ACHN (cell line): ENCODE measurements around the gene SEPHS2.
"Not testable (repeated sequence)": the region's sequence is repeated elsewhere in the genome, so short reads cannot be mapped to it uniquely, and the experiment has no call there.

Experiments
- DNase-seq: peaks from one replicate; pipeline ENCODE4 v3.0.0-alpha.2; 2015
- in situ Hi-C: cut with HindIII; loops from 2 replicates; pipeline ENCODE4 v1.10.0; 2017; ENCODE audit warnings: low sequenced_read_pairs, low pct_ligation_motif_present, low pct_unique_long_range_greater_than_20kb

SEPHS2 gene

DNA sequence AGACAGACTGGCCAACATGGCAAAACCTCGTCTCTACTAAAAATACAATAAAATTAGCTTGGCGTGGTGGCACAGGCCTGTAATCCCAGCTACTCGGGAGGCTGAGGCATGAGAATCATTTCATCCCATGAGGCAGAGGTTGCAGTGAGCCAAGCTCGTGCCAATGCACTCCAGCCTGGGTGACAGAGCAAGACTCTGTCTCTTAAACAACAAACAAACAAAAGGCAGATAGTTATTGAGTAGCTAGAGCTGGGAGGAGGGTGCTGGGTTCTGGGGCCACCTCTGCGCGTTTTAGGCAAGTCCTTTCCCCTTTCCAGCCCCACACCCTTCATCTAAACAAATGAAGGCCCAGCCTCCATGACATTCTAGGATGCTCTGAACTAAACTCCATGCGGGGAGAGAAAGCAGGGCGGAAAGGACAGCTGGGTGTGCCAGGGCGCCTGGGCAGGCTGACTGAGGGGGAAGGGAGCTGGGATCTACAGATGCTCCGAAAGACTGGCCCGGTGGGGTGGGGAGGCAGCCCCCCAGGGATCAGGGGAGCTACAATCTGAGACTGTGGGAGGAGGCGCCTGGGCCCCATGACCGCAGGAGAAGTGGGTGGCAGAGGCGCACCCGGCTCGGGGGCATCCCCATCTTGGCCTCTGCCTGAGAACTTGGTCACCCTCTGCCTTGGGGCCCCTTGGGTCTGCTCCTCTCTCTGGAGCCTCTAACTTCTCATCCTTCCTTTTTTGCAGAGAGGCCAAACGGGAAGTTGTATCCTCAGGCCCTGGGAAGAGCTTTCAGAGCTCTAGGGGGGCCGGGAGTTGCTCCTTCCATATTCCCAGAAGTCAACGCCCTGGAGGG lies 27.8 kb upstream of the SEPHS2 start:
- in situ Hi-C loops, result no loop called here
- DNase-seq, result no peak

DNA sequence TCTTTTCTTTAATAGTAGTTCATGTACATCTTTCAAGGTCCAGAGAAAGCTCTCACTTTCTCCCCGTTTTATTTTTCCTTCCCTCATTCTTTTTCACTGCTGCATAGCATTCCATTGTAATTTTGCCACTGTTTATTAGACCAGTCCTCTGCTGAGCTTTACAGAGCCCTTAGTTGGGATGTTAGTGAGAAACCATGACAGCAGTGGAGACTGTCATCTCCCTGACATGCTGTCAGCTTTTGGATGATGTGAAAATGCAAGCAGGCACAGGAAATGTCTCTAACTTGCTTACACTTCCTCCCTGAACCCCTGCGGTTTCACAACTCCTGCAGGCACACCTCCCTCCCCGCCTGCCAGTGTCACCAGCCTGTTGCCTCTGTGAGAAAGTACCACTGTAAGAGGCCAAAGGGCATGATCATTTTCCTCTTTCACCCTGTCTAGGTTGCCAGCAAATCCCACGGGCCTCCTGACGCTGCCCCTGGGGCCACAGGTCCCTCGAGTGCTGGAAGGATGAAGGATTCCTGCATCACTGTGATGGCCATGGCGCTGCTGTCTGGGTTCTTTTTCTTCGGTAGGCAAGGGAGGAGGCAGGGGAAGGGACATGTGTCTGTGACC lies 26.8 kb upstream of the SEPHS2 start, which contains the start of gene ITGAL:
TSS of gene ITGAL (plus strand) at position 415 of the 615 bp plus-strand sequence. CDS start at position 511, 96 bp downstream.
- in situ Hi-C loops, result no loop called here
- no peak for DNase-seq

DNA sequence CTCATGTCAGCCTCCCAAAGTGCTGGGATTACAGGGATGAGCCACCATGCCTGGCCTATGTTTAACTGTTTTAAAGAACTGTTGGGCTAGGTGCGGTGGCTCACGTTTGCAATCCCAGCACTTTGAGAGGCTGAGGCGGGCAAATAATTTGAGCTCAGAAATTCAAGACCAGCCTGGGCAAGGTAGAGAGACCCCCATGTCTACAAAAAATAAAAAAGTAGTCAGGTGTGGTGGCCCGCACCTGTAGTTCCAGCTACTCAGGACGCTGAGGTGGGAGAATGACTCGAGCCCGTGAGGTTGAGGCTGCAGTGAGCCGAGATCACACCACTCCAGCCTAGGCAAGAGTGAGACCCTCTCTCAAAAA lies 24.9 kb upstream of the SEPHS2 start:
- in situ Hi-C loops, result no loop called here

DNA sequence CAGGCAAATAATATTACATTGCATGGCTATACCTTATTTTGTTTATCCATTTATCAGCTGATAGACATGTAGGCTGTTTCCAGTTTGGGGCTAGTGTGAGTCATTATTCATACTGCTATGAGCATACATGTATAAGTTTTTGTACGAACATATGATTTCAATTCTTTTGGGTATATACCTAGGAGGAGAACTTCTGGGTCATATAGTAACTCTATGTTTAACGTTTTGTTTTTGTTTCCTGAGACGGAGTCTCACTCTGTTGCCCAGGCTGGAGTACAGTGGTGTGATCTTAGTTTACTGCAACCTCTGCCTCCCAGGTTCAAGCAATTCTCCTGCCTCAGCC lies 24.5 kb upstream of the SEPHS2 start:
- DNase-seq, result no peak
- in situ Hi-C loops, result no loop called here

More for the DNA sequence above, 24.9 kb upstream of the SEPHS2 start:
- DNase-seq, result no peak

DNA sequence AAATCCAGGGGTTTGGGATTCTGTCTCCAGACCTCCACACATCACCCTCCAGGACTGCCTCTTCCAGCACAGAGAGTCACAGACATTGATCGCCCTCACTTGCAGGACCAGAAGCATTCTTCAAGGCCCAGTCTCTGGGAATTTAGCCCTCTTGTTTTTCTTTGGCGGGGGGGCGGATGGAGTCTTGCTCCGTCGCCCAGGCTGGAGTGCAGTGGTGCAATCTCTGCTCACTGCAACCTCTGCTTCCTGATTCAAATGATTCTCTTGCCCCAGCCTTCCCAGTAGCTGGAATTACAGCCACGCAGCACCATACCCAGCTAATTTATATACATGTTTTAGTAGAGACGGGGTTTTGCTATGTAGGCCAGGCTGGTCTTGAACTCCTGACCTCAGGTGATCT lies 18.4 kb upstream of the SEPHS2 start:
- in situ Hi-C loops, result no loop called here
- DNase-seq, result no peak

DNA sequence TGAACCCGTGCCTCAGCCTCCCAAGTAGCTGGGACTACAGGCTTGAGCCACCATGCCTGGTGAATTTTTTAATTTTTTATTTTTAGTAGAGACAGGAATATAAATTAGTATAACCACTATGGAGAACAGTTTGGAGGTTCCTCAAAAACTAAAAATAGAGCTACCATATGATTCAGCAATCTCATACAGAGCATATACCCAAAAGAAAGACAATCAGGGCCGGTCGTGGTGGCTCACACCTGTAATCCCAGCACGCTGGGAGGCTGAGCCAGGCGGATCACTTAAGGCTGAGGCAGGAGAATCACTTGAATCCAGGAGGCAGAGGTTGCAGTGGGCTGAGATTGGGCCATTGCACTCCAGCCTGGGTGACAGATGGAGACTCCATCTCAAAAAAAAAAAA lies 15.8 kb upstream of the SEPHS2 start:
- DNase-seq, in situ Hi-C loops: not testable (repeated sequence)

DNA sequence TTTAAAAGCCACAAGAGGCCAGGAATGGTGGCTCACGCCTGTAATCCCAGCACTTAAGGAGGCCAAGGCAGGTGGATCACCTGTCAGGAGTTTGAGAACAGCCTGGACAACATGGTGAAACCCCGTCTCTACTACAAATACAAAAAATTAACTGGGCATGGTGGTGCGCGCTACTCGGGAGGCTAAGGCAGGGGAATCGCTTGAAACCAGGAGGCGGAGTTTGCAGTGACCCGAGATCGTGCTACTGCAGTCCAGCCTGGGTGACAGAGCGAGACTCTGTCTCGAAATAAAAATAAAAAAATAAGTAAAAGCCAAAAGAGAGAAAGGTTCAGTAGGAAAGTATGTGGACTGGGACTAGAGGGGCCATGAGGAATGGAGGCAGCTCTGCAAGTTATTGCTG lies 13.8 kb upstream of the SEPHS2 start:
- in situ Hi-C loops, result no loop called here
- no peak for DNase-seq

DNA sequence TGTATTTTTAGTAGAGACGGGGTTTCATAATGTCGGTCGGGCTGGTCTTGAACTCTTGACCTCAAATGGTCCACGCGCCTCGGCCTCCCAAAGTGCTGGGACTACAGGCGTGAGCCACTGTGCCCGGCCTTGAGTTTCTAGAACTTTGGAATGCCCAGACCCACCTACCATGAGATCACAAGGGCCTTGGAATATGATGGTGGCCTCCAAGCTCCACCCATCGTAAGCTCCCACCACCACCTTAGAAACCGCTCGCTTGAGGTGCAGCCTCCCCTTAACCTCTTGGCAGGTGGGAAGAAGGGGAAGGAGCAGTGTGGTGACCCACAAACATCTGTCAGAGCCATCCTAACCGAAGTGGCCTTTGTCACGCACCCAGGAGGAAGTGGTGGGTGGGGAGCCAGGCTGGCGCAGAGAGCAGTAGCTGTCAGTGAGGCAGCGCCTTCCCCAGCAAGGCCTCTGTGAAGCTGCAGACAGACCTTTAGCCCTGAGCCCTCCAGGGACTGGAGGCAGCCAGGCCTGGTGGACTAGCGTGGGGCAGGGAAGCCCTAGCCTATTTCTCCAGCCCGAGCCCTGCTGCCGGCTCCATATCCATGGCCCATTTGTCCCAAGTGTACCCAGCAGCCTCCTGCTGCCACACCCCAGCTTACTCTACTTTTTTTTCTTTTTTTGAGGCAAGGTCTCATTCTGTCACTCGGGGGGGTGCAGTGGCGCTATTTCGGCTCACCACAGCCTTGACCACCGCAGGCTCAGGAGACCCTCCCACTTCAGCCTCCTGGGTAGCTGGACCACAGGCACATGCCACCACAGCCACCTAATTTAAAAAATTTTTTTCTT lies 13.1 kb upstream of the SEPHS2 start:
- in situ Hi-C loops, result no loop called here
- no peak for DNase-seq

DNA sequence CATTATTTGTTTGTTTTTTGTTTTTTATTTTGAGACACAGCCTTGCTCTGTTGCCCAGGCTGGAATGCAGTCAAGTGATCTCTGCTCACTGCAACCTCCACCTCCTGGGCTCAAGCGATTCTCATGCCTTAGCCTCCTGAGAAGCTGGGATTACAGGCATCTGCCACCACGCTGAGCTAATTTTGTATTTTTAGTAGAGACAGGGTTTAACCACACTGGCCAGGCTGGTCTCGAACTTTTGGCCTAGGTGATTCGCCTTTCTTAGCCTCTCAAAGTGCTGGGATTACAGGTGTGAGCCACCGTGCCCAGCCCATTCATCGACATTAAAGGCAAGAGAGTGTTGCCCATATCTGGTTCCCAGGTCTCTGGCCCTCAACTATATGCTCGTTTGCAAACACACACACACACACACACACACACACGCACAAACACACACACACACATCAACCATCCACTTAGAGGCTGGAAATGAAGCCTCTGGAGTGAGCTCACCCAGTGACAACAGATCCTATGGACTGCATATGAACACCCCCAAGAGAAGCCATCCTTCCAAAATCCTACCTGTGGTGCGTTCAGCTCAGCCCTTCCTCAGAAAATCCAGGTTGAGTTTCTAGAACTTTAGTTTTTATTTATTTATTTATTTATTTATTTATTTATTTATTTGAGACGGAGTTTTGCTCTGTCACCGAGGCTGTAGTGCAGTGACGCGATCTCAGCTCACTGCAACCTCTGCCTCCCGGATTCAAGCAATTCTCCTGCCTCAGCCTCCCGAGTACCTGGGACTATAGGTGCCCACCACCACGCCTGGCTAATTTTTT lies 12.3 kb upstream of the SEPHS2 start:
- no peak for DNase-seq
- in situ Hi-C loops, result no loop called here

DNA sequence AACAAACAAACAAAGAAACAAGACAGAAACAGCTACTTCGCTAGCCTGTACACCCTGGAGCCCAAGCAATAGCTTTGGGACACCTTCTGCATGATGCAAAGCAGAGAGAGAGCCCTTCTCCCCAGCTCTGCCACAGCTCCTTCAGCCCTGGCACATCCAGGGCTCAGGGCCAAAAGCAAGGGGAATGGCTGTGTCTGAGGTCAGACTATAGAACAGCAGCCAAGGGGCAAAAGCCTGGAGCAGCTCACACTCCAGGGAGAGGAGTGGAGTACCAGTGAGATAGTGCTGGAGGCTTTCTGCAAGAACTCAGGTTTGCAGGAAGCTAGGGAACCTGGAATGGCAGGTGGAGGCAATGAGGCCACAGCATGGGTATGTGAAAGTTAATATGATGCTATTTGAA lies 11.6 kb upstream of the SEPHS2 start:
- no peak for DNase-seq
- in situ Hi-C loops, result no loop called here

DNA sequence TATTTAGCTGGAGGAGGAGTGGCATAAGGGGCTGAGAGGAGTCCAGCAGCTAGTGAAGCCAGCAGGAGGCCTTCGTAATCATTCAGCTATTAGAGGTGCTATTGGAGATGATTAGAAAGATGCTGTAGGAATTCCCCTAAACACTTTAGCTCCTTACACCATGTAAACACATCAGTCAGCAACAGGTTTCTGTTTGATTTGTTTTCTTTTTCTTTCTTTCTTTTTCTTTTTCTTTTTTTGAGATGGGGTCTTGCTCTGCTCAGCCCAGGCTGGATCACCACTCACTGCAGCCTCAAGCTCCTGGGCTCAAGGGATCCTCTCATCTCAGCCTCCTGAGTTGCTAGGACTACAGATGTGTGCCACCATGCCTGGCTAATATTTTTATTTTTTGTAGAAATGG lies 10.6 kb upstream of the SEPHS2 start:
- DNase-seq, result no peak
- in situ Hi-C loops, result no loop called here

DNA sequence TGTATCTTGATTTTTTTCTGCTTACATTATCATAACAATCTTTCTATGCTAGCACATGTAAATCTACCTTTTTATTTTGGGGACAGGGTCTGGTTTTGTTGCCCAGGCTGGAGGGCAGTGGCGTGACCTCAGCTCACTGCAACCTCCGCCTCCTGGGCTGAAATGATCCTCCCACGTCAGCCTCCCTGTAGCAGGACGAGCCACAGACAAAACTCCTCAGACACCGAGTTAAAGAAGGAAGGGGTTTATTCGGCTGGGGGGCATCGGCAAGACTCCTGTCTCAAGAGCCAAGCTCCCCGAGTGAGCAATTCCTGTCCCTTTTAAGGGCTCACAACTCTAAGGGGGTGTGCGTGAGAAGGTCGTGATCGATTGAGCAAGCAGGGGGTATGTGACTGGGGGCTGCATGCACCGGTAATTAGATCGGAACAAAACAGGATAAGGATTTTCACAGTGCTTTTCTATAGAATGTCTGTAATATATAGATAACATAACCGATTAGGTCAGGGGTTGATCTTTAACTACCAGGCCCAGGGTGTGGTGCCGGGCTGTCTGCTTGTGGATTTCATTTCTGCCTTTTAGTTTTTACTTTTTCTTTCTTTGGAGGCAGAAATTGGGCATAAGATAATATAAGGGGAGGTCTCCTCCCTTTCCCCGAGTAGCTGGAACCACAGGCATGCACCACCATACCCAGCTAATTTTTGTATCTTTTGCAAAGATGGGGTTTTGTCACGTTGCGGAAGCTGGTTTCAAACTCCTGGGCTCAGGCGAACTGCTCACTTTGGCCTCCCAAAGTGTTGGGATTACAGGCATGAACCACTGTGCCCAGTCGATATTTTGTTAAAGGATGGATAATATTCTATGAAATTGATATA lies 7.3 kb upstream of the SEPHS2 start:
- DNase-seq, in situ Hi-C loops: not testable (repeated sequence)

DNA sequence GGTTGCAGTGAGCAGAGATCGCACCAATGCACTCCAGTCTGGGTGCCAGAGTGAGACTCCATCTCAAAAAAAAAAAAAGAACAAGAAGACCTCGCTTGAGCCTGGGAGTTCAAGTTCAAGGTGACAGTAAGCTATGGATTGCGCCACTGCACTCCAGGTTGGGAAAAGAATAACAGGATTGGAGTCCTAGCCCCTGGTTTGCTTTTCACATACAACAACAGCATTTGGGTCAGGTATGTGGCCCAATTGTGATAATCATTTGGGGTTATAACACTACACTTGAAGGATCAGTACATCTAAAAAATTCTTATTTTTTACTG lies 3.4 kb upstream of the SEPHS2 start:
- no peak for DNase-seq

DNA sequence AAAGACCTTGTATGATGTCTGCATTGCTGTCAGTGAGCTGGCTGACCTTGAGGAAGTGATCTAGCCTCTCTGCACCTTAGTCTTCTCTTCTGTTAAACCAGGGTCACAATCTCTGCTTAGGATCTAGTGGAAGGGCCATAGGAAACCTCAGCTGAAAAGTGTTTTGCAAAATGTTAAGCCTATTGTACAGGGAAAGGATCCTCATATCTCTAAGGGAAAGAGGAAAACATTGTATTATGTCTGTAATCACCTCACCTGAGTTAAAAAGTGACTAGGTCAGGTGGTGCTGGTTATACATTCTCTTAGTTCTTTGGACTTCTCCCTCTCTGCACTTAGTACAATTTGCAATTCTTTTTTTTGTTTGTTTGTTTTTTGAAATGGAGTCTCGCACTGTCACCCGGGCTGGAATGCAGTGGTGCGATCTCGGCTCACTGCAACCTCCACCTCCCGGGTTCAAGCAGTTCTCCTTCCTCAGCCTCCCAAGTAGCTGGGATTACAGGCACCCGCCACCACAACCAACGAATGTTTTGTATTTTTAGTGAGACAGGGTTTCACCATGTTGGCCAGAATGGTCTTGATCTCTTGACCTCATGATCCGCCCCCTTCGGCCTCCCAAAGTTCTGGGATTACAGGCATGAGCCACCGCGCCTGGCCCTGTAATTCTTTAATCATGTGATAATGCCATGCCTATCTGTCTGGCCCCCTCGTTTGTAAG lies 2.0 kb upstream of the SEPHS2 start:
- in situ Hi-C loops, result no loop called here
- DNase-seq, result no peak

More for the DNA sequence above, 3.4 kb upstream of the SEPHS2 start:
- in situ Hi-C loops, result no loop called here

DNA sequence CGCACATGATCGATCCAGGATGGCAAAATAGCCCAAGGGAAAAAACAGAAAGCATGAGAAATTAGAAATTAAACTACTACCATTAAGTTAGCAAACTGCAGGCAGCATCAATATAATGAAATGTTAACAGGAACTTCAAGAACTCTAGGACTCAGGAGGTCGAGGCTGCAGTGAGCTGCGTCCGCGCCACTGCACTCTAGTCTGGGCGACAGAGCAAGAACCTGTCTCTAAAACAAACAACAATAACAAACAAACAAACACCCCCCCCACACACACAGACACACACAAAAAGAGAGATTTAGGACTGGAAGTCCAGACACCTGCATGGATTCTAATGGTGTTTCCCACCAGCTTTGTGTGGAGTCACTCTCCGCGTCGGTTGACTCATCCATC lies 525 bp upstream of the SEPHS2 start:
- no peak for DNase-seq
- in situ Hi-C loops, result no loop called here

DNA sequence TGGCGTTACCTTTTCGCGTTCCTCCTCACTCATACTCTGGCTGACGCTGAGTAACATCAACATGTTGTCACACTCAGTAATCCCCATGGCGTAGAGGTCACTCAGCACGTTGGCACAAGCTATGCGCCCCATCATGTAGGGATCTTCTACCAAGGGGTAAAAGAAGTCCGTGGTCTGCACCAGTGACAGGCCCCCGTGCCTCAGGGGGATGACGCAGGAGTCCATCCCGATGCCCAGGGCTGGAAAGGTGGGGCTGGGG lies 596 bp downstream of the SEPHS2 start:
- in situ Hi-C loops, result no loop called here
- DNase-seq, result no peak

DNA sequence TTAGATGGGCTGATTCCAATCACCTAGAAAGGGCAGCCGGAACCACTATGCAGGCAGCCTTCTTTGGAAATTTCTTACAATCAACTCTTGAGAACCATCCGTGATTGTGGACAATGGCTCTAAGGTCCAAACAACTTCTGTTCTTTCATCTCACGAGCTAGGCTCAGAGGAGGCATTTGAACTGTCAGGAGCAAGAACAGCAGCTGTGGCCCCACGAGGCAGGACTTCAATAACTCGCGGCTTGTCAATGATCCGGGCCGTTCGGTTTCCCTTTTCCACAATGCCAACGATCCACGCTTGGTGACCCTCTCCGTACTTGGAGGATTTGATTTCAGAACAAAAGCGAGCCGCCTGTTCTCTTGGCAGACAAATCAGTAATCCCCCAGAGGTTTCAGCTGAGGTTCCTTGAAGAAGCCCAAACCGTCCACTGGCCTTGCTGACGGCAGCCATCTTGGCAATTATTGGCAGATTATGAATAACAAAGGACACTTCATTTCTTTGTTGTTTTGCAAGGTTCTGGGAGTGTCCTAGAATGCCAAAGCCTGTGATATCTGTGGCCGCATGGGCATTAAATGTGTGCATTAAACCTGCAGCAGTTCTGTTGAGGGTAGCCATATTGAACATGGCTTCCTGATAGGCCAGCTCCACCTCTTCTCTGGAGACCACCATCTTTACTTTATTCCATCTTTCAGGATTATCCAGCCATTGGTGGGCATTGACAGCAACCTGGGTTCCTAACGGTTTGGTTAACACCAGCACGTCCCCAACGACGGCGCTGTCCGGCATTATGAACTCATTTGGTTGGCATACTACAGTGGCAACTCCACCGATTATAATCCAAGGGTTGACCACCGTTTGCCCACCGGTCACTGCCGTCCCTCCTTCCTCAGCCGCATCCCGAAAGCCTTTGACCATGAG lies 1.2 kb downstream of the SEPHS2 start:
- in situ Hi-C loops, result no loop called here
- no peak for DNase-seq
